Measurements from ENCODE around the gene CAMK1D. TPM values are rescaled to one million over a fixed set of nuclear protein-coding genes. Genes with fewer than 3 reads are reported as not detected.

CAMK1D gene
- total RNA-seq, 4 donors from 2014 or later: 0.55 to 2.2 (median 1.5) TPM

DNA sequence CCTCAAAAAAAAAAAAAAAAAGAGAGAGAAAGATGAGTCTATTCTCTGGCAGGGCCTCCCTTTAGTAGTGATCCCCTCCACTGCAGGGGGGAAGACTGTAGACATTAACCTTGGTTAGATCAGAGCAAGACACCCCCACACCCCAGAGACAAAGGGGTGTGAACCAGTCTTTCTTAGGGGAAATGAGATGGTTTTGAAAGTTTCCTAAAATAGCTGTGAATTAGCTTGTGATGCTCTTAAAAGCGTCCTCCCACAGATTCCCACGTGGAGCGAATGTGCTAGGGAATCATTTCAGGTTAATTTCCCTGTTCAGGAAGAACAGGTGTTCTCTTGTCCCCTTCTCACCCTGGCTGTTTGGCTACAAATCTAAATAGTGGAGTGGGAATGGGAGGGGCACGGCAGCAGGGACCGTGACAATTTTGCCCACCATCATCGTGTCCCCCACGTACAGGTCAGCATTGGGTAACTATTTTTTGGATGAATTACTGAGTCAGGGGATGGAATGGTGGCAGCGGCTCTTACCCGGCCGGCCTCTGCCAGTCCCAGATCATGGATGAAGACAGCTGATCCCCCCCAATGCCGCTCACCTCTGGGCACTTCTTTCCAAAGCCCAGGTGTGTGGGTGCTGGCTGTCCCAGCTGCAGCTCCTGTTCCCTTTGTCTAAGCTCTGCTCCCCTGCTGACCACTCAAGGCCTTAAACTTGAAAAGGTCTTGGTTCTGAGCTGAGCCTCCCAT lies 499.3 kb downstream of the CAMK1D start:
- intact Hi-C loops (cut with DNase I; ENCODE audit: low total_unique reads): no loop called here
- Histone ChIP-seq H3K36me3 (no peaks in the 10 kb centered on the region), H3K4me3 (no peak overlapping the region), H3K4me1 (no peaks in the 10 kb centered on the region), H3K27me3 (no peaks in the 10 kb centered on the region), H3K27ac (no peak overlapping the region), H3K9me3 (no peaks in the 10 kb centered on the region)
- DNase-seq (no peak), ATAC-seq (no peak)
- TF ChIP-seq, protein P1, sequence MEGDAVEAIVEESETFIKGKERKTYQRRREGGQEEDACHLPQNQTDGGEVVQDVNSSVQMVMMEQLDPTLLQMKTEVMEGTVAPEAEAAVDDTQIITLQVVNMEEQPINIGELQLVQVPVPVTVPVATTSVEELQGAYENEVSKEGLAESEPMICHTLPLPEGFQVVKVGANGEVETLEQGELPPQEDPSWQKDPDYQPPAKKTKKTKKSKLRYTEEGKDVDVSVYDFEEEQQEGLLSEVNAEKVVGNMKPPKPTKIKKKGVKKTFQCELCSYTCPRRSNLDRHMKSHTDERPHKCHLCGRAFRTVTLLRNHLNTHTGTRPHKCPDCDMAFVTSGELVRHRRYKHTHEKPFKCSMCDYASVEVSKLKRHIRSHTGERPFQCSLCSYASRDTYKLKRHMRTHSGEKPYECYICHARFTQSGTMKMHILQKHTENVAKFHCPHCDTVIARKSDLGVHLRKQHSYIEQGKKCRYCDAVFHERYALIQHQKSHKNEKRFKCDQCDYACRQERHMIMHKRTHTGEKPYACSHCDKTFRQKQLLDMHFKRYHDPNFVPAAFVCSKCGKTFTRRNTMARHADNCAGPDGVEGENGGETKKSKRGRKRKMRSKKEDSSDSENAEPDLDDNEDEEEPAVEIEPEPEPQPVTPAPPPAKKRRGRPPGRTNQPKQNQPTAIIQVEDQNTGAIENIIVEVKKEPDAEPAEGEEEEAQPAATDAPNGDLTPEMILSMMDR (IDR thresholded peaks at IDR 0.05 in 4 of 5, conservative IDR thresholded peaks at IDR 0.05 in 1 of 5): no peak
- no peak for TF ChIP-seq POLR2A (IDR thresholded peaks at IDR 0.05)
- in situ Hi-C loops (cut with MboI; ENCODE audit: low sequenced_read_pairs in 4 of 4): no loop called here

DNA sequence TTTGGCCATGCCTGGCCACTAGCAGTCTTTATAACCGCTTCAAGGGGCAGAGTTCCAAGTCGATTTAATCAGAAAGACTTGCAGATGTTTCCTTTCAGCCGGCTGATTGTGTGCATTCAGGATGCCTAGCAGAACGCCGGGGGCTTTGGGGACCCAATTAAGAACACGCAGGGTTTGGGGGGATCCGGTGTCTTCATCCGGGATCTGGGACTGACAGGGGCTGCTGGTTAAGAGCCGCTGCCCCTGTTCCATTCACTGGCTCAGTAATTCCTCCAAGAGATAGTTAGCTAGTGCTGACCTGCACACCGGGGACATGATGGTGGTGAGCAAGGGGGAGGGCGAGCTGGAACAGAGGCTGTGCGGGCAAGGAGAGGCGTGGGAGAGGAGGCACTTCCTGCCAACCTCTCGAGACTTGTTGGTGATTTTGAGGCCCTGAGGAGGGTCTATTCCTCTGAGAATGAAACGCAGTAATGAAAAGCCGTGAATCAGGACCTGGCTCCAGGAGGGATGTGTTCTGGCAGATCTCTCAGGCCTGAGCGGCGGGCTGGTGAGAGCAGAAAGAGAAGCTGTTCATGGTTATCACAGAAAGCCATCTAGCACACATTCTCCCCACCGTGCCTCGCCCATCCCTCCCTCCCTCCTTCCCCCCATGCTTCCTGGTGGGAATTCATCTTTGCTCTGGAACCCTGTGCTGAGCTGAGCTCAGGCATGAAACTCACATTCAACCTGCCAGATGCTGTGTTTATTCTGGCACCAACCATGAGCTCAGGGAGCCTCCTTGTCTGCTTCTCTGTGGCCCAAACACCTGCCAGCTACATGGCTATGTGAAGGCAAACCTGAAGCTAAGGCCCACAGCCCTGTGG lies 500.2 kb downstream of the CAMK1D start:
- intact Hi-C loops (cut with DNase I; ENCODE audit: low total_unique reads) (no loop called here), in situ Hi-C loops (cut with MboI; ENCODE audit: low sequenced_read_pairs in 4 of 4) (no loop called here)
- DNase-seq: no peak
- H3K27me3 ChIP-seq: no peaks in the 10 kb centered on the region
- H3K36me3 ChIP-seq: no peaks in the 10 kb centered on the region
- H3K4me1 ChIP-seq: no peaks in the 10 kb centered on the region
- no peaks in the 10 kb centered on the region for H3K9me3 ChIP-seq
- H3K4me3 ChIP-seq: no peak overlapping the region
- no peak overlapping the region for H3K27ac ChIP-seq
- no peak for ATAC-seq
- no peak for TF ChIP-seq POLR2A (IDR thresholded peaks at IDR 0.05)
- TF ChIP-seq, protein P1 (IDR thresholded peaks at IDR 0.05 in 4 of 5, conservative IDR thresholded peaks at IDR 0.05 in 1 of 5): no peak

DNA sequence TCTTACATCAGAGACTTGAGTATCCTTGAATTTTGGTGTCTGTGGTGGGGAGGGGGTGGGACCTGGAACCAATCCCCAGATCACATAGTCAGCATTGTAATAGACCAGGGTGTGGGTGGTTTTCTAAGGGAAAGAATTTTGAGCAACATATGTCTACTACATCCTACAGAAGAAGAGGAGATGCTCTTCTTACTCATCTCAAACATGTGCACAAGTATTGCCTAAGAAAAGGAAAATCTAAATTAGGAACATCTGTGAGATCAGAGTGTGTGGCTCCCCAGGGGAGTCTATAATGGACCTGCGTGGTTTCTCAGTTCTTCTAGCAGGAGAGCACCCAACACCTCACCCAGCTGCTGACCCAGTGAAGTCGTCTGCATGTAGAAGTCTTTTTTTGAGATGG lies 503.3 kb downstream of the CAMK1D start:
- DNase-seq: no peak
- Histone ChIP-seq H3K27me3 (no peaks in the 10 kb centered on the region), H3K36me3 (no peaks in the 10 kb centered on the region), H3K9me3 (no peaks in the 10 kb centered on the region), H3K4me3 (no peak overlapping the region), H3K4me1 (no peaks in the 10 kb centered on the region), H3K27ac (no peak overlapping the region)
- in situ Hi-C loops (cut with MboI; ENCODE audit: low sequenced_read_pairs in 4 of 4): no loop called here
- TF ChIP-seq, protein P1 (IDR thresholded peaks at IDR 0.05 in 4 of 5, conservative IDR thresholded peaks at IDR 0.05 in 1 of 5): no peak
- no peak for TF ChIP-seq POLR2A (IDR thresholded peaks at IDR 0.05)
- no peak for ATAC-seq
- intact Hi-C loops (cut with DNase I; ENCODE audit: low total_unique reads): no loop called here

DNA sequence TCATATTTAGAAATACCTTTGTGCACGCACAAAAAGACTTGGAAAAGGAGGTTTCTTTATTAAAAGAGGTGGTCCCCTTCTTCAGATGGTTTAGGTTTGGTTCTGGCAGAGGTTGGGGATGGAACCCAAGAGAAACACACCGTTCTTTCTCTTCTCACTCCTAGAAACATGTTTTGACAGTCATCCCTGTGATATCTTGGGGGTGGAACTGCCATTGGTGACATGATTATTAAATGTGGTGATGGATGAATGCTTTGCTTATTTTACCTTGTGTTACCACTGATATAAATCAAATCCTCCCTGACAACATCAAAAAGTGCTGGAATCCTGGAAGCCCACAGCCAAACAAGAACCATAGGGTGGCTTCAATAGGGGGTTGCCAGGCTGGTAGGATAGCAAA lies 505.6 kb downstream of the CAMK1D start:
- H3K36me3 ChIP-seq: no peaks in the 10 kb centered on the region
- no peak for DNase-seq
- H3K4me1 ChIP-seq: no peaks in the 10 kb centered on the region
- H3K27ac ChIP-seq: no peak overlapping the region
- H3K4me3 ChIP-seq: no peak overlapping the region
- no peaks in the 10 kb centered on the region for H3K27me3 ChIP-seq
- no peaks in the 10 kb centered on the region for H3K9me3 ChIP-seq
- in situ Hi-C loops (cut with MboI; ENCODE audit: low sequenced_read_pairs in 4 of 4) (no loop called here), intact Hi-C loops (cut with DNase I; ENCODE audit: low total_unique reads) (no loop called here)
- TF ChIP-seq, protein P1 (IDR thresholded peaks at IDR 0.05 in 4 of 5, conservative IDR thresholded peaks at IDR 0.05 in 1 of 5): no peak
- TF ChIP-seq POLR2A (IDR thresholded peaks at IDR 0.05): no peak
- no peak for ATAC-seq

Measured in gastrocnemius medialis (tissue), 4 donors.